Neural cell (in vitro differentiated cells): ENCODE data around the gene CSTF1.

Source experiments
- EP300 ChIP-seq: fragments of 450-650 bp; conservative IDR thresholded peaks from 2 replicates; pipeline ENCODE4 v1.6.1; 2014; ENCODE audit warnings: antibody characterized with exemption, mild to moderate bottlenecking, moderate library complexity; ENCODE audit not compliant: poor library complexity, severe bottlenecking
- EZH2 ChIP-seq: fragments of 200-600, 300-800 bp; shearing (Covaris generic), sonication (generic); IDR thresholded peaks from 2 replicates; pipeline ENCODE4 v1.6.1; 2014; ENCODE audit warnings: antibody characterized with exemption, low read length, borderline replicate concordance, mild to moderate bottlenecking; ENCODE audit not compliant: insufficient read depth, poor library complexity, severe bottlenecking
- MXI1 ChIP-seq: fragments of 450-650 bp; conservative IDR thresholded peaks from 2 replicates; pipeline ENCODE4 v1.6.1; 2014; ENCODE audit warnings: antibody characterized with exemption, mild to moderate bottlenecking; ENCODE audit not compliant: poor library complexity, severe bottlenecking
- POLR2AphosphoS5 ChIP-seq: IDR thresholded peaks from 2 replicates; pipeline ENCODE4 v1.6.1; 2012
- RAD21 ChIP-seq: fragments of 450-650 bp; conservative IDR thresholded peaks from 2 replicates; pipeline ENCODE4 v1.6.1; 2014; ENCODE audit warnings: antibody characterized with exemption, mild to moderate bottlenecking, moderate library complexity
- SMC3 ChIP-seq: fragments of 450-650 bp; conservative IDR thresholded peaks from 2 replicates; pipeline ENCODE4 v1.6.1; 2014; ENCODE audit warnings: antibody characterized with exemption, mild to moderate bottlenecking, moderate library complexity; ENCODE audit not compliant: poor library complexity
- TAF1 ChIP-seq: IDR thresholded peaks from 2 replicates; pipeline ENCODE4 v1.6.1; 2012; ENCODE audit warnings: low read depth
- TF ChIP-seq, protein P1 (sequence below): fragments of 450-650 bp; IDR thresholded peaks from 2 replicates; pipeline ENCODE4 v1.5.1; 2014; ENCODE audit warnings: antibody characterized with exemption, mild to moderate bottlenecking, moderate library complexity; ENCODE audit not compliant: poor library complexity, severe bottlenecking
- TF ChIP-seq, protein P2 (sequence below): IDR thresholded peaks from 2 replicates; pipeline ENCODE4 v1.6.1; 2012; ENCODE audit warnings: borderline replicate concordance

DNA sequence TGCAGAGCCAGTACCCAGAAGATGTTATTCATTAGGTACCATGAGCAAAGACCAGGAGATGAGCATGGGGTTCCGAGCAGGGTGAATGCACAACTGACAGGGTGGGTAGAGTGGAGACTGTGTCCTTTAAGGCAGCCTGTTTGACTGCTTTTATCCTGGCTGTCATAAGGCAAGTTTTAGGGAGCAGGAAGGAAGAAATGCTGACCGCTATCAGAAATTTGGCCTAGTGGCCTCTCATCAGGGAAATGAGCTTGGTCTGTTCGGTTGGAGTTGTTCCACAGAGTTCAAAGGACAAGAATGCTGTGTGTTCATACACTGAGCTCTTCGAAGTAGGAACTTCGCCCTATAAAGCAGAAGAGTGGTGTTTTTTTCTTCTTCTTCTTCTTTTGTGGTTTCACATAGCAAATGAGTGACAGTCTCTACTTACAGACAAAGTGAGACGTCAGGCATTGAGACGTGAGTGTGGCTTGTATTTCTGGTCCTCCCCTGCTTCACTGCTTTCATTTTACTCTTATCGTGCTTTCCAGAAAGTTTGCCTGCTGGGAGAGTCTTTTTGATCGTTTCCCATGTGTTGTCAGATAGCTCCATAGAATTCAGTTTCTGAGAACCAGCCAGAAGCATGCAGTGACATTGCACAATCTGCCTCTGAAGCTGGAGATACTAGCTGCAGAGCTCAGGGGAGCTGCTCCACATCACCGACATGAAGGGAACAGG lies 19.5 kb downstream of the CSTF1 start, which contains the start of gene CASS4:
- TF ChIP-seq, protein P1, sequence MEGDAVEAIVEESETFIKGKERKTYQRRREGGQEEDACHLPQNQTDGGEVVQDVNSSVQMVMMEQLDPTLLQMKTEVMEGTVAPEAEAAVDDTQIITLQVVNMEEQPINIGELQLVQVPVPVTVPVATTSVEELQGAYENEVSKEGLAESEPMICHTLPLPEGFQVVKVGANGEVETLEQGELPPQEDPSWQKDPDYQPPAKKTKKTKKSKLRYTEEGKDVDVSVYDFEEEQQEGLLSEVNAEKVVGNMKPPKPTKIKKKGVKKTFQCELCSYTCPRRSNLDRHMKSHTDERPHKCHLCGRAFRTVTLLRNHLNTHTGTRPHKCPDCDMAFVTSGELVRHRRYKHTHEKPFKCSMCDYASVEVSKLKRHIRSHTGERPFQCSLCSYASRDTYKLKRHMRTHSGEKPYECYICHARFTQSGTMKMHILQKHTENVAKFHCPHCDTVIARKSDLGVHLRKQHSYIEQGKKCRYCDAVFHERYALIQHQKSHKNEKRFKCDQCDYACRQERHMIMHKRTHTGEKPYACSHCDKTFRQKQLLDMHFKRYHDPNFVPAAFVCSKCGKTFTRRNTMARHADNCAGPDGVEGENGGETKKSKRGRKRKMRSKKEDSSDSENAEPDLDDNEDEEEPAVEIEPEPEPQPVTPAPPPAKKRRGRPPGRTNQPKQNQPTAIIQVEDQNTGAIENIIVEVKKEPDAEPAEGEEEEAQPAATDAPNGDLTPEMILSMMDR, result no peak
- TF ChIP-seq POLR2AphosphoS5 (no peak), EZH2 (no peak), MXI1 (no peak), EP300 (no peak), RAD21 (no peak), TAF1 (no peak), SMC3 (no peak)
- TF ChIP-seq, protein P2, sequence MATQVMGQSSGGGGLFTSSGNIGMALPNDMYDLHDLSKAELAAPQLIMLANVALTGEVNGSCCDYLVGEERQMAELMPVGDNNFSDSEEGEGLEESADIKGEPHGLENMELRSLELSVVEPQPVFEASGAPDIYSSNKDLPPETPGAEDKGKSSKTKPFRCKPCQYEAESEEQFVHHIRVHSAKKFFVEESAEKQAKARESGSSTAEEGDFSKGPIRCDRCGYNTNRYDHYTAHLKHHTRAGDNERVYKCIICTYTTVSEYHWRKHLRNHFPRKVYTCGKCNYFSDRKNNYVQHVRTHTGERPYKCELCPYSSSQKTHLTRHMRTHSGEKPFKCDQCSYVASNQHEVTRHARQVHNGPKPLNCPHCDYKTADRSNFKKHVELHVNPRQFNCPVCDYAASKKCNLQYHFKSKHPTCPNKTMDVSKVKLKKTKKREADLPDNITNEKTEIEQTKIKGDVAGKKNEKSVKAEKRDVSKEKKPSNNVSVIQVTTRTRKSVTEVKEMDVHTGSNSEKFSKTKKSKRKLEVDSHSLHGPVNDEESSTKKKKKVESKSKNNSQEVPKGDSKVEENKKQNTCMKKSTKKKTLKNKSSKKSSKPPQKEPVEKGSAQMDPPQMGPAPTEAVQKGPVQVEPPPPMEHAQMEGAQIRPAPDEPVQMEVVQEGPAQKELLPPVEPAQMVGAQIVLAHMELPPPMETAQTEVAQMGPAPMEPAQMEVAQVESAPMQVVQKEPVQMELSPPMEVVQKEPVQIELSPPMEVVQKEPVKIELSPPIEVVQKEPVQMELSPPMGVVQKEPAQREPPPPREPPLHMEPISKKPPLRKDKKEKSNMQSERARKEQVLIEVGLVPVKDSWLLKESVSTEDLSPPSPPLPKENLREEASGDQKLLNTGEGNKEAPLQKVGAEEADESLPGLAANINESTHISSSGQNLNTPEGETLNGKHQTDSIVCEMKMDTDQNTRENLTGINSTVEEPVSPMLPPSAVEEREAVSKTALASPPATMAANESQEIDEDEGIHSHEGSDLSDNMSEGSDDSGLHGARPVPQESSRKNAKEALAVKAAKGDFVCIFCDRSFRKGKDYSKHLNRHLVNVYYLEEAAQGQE, result no peak
